WI38 (cell line): ENCODE results near the gene CCDC8.

Source experiments
- H3K4me3 ChIP-seq: 2 replicates; pipeline ENCODE4 v1.5.1; 2011; ENCODE audit warnings: low read depth, mild to moderate bottlenecking, control low read depth, low read length
- CTCF ChIP-seq: IDR thresholded peaks from 2 replicates; pipeline ENCODE4 v1.5.1; 2012; ENCODE audit warnings: low read depth, mild to moderate bottlenecking, control low read depth, low read length

Gene CCDC8

GRCh38 chr19:46386151-46386550 is 27.2 kb downstream of the CCDC8 start:
- no peak overlapping the region for H3K4me3 ChIP-seq
- no peak for TF ChIP-seq CTCF

GRCh38 chr19:46385636-46386035 is 27.7 kb downstream of the CCDC8 start:
- no peak for TF ChIP-seq CTCF

GRCh38 chr19:46384396-46384795 is 29.0 kb downstream of the CCDC8 start:
- no peak overlapping the region for H3K4me3 ChIP-seq
- no peak for TF ChIP-seq CTCF

More at GRCh38 chr19:46385636-46386035, 27.7 kb downstream of the CCDC8 start:
- no peak overlapping the region for H3K4me3 ChIP-seq

GRCh38 chr19:46383846-46384245 is 29.5 kb downstream of the CCDC8 start:
- no peak for TF ChIP-seq CTCF
- H3K4me3 ChIP-seq: no peak overlapping the region

GRCh38 chr19:46383171-46383815 is 30.1 kb downstream of the CCDC8 start:
- no peak overlapping the region for H3K4me3 ChIP-seq
- TF ChIP-seq CTCF: no peak

- H3K4me3 ChIP-seq: no peak overlapping the region
- no peak for TF ChIP-seq CTCF
These were observed 31.5 kb downstream of the CCDC8 start for GRCh38 chr19:46381756-46382345.

GRCh38 chr19:46381346-46381745 is 32.0 kb downstream of the CCDC8 start:
- H3K4me3 ChIP-seq: no peak overlapping the region
- no peak for TF ChIP-seq CTCF
